B cell (primary cell): ENCODE measurements around the gene CHST11.

ENCODE experiments used
- EZH2 ChIP-seq: IDR thresholded peaks from 2 replicates; pipeline ENCODE4 v1.6.1; 2012; ENCODE audit warnings: borderline replicate concordance, low read depth, mild to moderate bottlenecking, moderate library complexity, low read length; ENCODE audit not compliant: insufficient read depth, poor library complexity, severe bottlenecking
- TF ChIP-seq, protein P1 (sequence below): fragments of 200-600 bp; IDR thresholded peaks from one replicate; pipeline ENCODE4 v1.8.0; 2022; ENCODE audit warnings: antibody characterized with exemption, mild to moderate bottlenecking

DNA sequence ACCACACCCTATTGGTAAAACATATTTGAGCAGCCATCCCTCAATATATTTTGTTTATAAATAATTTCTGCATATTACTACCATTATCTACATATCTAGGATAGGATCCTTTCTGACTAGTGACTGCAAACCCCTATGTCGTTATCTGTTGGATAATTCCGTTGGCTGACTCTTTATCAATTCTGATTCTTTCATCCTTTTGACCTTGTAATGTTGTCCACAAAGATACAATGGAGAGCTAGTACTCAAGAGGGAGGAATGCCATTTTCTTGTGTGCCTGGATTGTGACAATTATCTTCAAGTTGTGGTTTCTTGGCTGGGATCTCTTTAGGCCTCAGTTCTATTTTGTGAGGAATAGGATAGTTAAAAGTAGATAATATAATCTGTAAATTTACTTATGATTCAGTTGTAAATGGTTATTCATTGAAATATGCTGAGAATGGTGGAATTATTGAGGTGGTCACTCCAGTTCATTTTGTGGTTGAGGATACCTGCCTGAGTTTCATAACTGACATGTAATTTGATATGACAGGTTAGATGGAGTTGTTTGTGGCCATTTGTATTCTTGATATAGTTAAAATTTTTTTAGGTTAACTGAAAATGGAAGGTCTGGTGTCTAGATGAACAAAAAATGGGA is 10.1 kb downstream of the CHST11 start:
- no peak for TF ChIP-seq EZH2
- TF ChIP-seq, protein P1, sequence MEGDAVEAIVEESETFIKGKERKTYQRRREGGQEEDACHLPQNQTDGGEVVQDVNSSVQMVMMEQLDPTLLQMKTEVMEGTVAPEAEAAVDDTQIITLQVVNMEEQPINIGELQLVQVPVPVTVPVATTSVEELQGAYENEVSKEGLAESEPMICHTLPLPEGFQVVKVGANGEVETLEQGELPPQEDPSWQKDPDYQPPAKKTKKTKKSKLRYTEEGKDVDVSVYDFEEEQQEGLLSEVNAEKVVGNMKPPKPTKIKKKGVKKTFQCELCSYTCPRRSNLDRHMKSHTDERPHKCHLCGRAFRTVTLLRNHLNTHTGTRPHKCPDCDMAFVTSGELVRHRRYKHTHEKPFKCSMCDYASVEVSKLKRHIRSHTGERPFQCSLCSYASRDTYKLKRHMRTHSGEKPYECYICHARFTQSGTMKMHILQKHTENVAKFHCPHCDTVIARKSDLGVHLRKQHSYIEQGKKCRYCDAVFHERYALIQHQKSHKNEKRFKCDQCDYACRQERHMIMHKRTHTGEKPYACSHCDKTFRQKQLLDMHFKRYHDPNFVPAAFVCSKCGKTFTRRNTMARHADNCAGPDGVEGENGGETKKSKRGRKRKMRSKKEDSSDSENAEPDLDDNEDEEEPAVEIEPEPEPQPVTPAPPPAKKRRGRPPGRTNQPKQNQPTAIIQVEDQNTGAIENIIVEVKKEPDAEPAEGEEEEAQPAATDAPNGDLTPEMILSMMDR, result no peak
